Mesenchymal stem cell (in vitro differentiated cells and primary cell): ENCODE measurements around the gene BRCA1.
A peak's percentile ranks its signal among the peaks of the same experiment; 100 is the strongest.
"Not testable (repeated sequence)": the region's sequence is repeated elsewhere in the genome, so short reads cannot be mapped to it uniquely, and the experiment has no call there.

Experiments
- DNase-seq: peaks from one replicate; pipeline ENCODE4 v3.0.0-alpha.2; 2013
- H2AFZ ChIP-seq: one replicate; pipeline ENCODE4 v1.6.1; 2013; ENCODE audit warnings: low read depth, mild to moderate bottlenecking, control low read depth, inconsistent platforms, low read length, moderate library complexity
- H2AK5ac ChIP-seq: 2 replicates; pipeline ENCODE4 v1.6.1; 2013; ENCODE audit warnings: low read length, moderate library complexity, mild to moderate bottlenecking, inconsistent platforms; ENCODE audit not compliant: severe bottlenecking
- H2BK120ac ChIP-seq: one replicate; pipeline ENCODE4 v1.6.1; 2013; ENCODE audit warnings: low read depth, mild to moderate bottlenecking, inconsistent platforms, low read length, moderate library complexity
- H2BK12ac ChIP-seq, 2 experiments: one replicate each; pipeline ENCODE4 v1.6.1; 2013; ENCODE audit warnings: inconsistent platforms in 2 of 2, low read length in 2 of 2, mild to moderate bottlenecking in 2 of 2, moderate library complexity in 2 of 2, control low read depth in 1 of 2
- H2BK15ac ChIP-seq: one replicate; pipeline ENCODE4 v1.6.1; 2013; ENCODE audit warnings: mild to moderate bottlenecking, low read depth, inconsistent platforms; ENCODE audit not compliant: poor library complexity, severe bottlenecking
- H2BK5ac ChIP-seq: 2 replicates; pipeline ENCODE4 v1.6.1; 2013; ENCODE audit warnings: low read depth, mild to moderate bottlenecking, low read length, control low read depth, inconsistent platforms; ENCODE audit not compliant: poor library complexity, severe bottlenecking
- H3K14ac ChIP-seq, 2 experiments: one replicate each; pipeline ENCODE4 v1.6.1; 2013; ENCODE audit warnings: inconsistent platforms in 2 of 2, low read length in 2 of 2, control low read depth in 1 of 2, mild to moderate bottlenecking in 1 of 2, moderate library complexity in 1 of 2
- H3K18ac ChIP-seq, 2 experiments: one replicate each; pipeline ENCODE4 v1.6.1; 2013; ENCODE audit warnings: inconsistent platforms in 2 of 2, low read length in 2 of 2, control low read depth in 1 of 2, low read depth in 1 of 2, mild to moderate bottlenecking in 1 of 2
- H3K23ac ChIP-seq, 2 experiments: one replicate each; pipeline ENCODE4 v1.6.1; 2013; ENCODE audit warnings: inconsistent platforms in 2 of 2, low read length in 2 of 2, mild to moderate bottlenecking in 2 of 2, moderate library complexity in 2 of 2, control low read depth in 1 of 2
- H3K27ac ChIP-seq: 2 replicates; pipeline ENCODE4 v1.5.1; 2013; ENCODE audit warnings: mild to moderate bottlenecking, moderate library complexity, low read length, control low read depth, inconsistent platforms; ENCODE audit not compliant: poor library complexity, severe bottlenecking
- H3K27me3 ChIP-seq, 2 experiments: 2 replicates each; pipeline versions ENCODE4 v1.6.1 to v1.7.0; 2013; ENCODE audit warnings: low read length in 2 of 2, mild to moderate bottlenecking in 2 of 2, moderate library complexity in 2 of 2, control low read depth in 1 of 2, inconsistent platforms in 1 of 2; ENCODE audit not compliant: control insufficient read depth in 1 of 2, insufficient read depth in 1 of 2
- H3K36me3 ChIP-seq, 2 experiments: 2 replicates each; pipeline versions ENCODE4 v1.6.1 to v1.7.0; 2013; ENCODE audit warnings: low read length in 2 of 2, control low read depth in 1 of 2, inconsistent platforms in 1 of 2, low read depth in 1 of 2, mild to moderate bottlenecking in 1 of 2; ENCODE audit not compliant: insufficient read depth in 2 of 2, control insufficient read depth in 1 of 2
- H3K4ac ChIP-seq, 2 experiments: one replicate each; pipeline ENCODE4 v1.6.1; 2013; ENCODE audit warnings: inconsistent platforms in 2 of 2, low read length in 2 of 2, mild to moderate bottlenecking in 2 of 2, moderate library complexity in 2 of 2, control low read depth in 1 of 2, low read depth in 1 of 2
- H3K4me1 ChIP-seq: 2 replicates; pipeline ENCODE4 v1.6.1; 2013; ENCODE audit warnings: low read depth, low read length, control low read depth; ENCODE audit not compliant: control insufficient read depth, insufficient read depth
- H3K4me2 ChIP-seq: 2 replicates; pipeline ENCODE4 v1.6.1; 2013; ENCODE audit warnings: low read length, mild to moderate bottlenecking, inconsistent platforms; ENCODE audit not compliant: poor library complexity, severe bottlenecking
- H3K4me3 ChIP-seq, 2 experiments: 2 replicates each; pipeline versions ENCODE4 v1.5.1 to v1.7.0; 2013; ENCODE audit warnings: low read length in 2 of 2, mild to moderate bottlenecking in 2 of 2, control low read depth in 1 of 2, low read depth in 1 of 2; ENCODE audit not compliant: insufficient read depth in 1 of 2
- H3K79me1 ChIP-seq: replicated peaks from 2 replicates; pipeline ENCODE4 v1.6.1; 2013; ENCODE audit warnings: mild to moderate bottlenecking, control low read depth, low read length, inconsistent platforms; ENCODE audit not compliant: poor library complexity, severe bottlenecking
- H3K9ac ChIP-seq: 2 replicates; pipeline ENCODE4 v1.7.0; 2013; ENCODE audit warnings: mild to moderate bottlenecking, low read length, moderate library complexity
- H3K9me3 ChIP-seq: 2 replicates; pipeline ENCODE4 v1.7.0; 2013; ENCODE audit warnings: mild to moderate bottlenecking, low read length; ENCODE audit not compliant: control insufficient read depth
- H4K8ac ChIP-seq: one replicate; pipeline ENCODE4 v1.6.1; 2013; ENCODE audit warnings: inconsistent platforms, mild to moderate bottlenecking, low read length, moderate library complexity
- H4K91ac ChIP-seq: one replicate; pipeline ENCODE4 v1.6.1; 2013; ENCODE audit warnings: mild to moderate bottlenecking, low read length, inconsistent platforms
- WGBS: methylation state at CpG from one replicate; pipeline ENCODE4 v1.1.7; 2013; ENCODE audit warnings: mixed read lengths; 5-methylcytosine and 5-hydroxymethylcytosine counted together

Gene BRCA1

GRCh38 chr17:43170140-43170765, 45.1 kb upstream of the BRCA1 start:
- no peak overlapping the region for H2BK5ac ChIP-seq
- under 1% methylated on average over 26 of the region's 27 CpGs for WGBS
- no peak overlapping the region for H2BK15ac ChIP-seq
- peak overlapping the region; percentile 76 to 92 for H3K18ac ChIP-seq
- H2BK12ac ChIP-seq = peak overlapping the region in 1 of 2 experiments; percentile 6
- H4K91ac ChIP-seq = no peak overlapping the region
- DNase-seq = peak; percentile 99
- no peak overlapping the region for H2AK5ac ChIP-seq
- H3K4me3 ChIP-seq = peak overlapping the region; percentile 88 to 92
- no peak overlapping the region for H3K14ac ChIP-seq
- H3K9ac ChIP-seq = peak overlapping the region; percentile 99
- H3K9me3 ChIP-seq = no peaks in the 10 kb centered on the region
- no peaks in the 10 kb centered on the region for H3K27me3 ChIP-seq
- H4K8ac ChIP-seq = peak overlapping the region; percentile 83
- H2BK120ac ChIP-seq = no peak overlapping the region
- no peak overlapping the region for H3K23ac ChIP-seq
- peaks cover 11% of the 10 kb centered on the region for H3K79me1 ChIP-seq
- H3K4ac ChIP-seq = peak overlapping the region; percentile 27 to 99
- H3K27ac ChIP-seq = peak overlapping the region; percentile 96
- peaks cover 4% of the 10 kb centered on the region in 2 experiments for H3K36me3 ChIP-seq
- H3K4me1 ChIP-seq = peaks cover 11% of the 10 kb centered on the region
- H2AFZ ChIP-seq = peak overlapping the region; percentile 97
- H3K4me2 ChIP-seq = peak overlapping the region; percentile 98

- Histone ChIP-seq H2BK15ac (no peak overlapping the region), H3K36me3 (peaks cover 3 to 4% of the 10 kb centered on the region in 2 experiments)
- WGBS = under 1% methylated on average over 29 of the region's 29 CpGs
These were observed 44.5 kb upstream of the BRCA1 start for GRCh38 chr17:43169561-43170139.

GRCh38 chr17:43165971-43166370, 40.8 kb upstream of the BRCA1 start:
- H3K23ac ChIP-seq = not testable (repeated sequence)

More at GRCh38 chr17:43169561-43170139, 44.5 kb upstream of the BRCA1 start:
- peak overlapping the region in 1 of 2 experiments; percentile 6 for H2BK12ac ChIP-seq
- no peaks in the 10 kb centered on the region for H3K9me3 ChIP-seq
- H3K4me3 ChIP-seq = peak overlapping the region; percentile 88 to 92
- H3K27ac ChIP-seq = peak overlapping the region; percentile 34
- H3K14ac ChIP-seq = no peak overlapping the region
- H3K4ac ChIP-seq = no peak overlapping the region
- peak overlapping the region in 1 of 2 experiments; percentile 85 for H3K18ac ChIP-seq
- H4K91ac ChIP-seq = peak overlapping the region; percentile 34
- no peak overlapping the region for H2BK5ac ChIP-seq
- H2AFZ ChIP-seq = peak overlapping the region; percentile 97
- no peak overlapping the region for H2BK120ac ChIP-seq
- H3K4me1 ChIP-seq = peaks cover 11% of the 10 kb centered on the region
- H3K27me3 ChIP-seq = no peaks in the 10 kb centered on the region
- no peak overlapping the region for H2AK5ac ChIP-seq
- peak overlapping the region in 1 of 2 experiments; percentile 70 for H3K23ac ChIP-seq
- peak overlapping the region; percentile 52 for H4K8ac ChIP-seq
- DNase-seq = peak; percentile 82
- peak overlapping the region; percentile 99 for H3K9ac ChIP-seq
- peaks cover 11% of the 10 kb centered on the region for H3K79me1 ChIP-seq
- H3K4me2 ChIP-seq = peak overlapping the region; percentile 98

GRCh38 chr17:43159957-43160356, 34.8 kb upstream of the BRCA1 start:
- H3K79me1 ChIP-seq, H3K4ac ChIP-seq, H3K4me2 ChIP-seq, H3K4me1 ChIP-seq, H2BK5ac ChIP-seq, H2AFZ ChIP-seq, H3K27me3 ChIP-seq, H3K4me3 ChIP-seq, H2BK15ac ChIP-seq, H3K14ac ChIP-seq, DNase-seq, H2BK12ac ChIP-seq, H2BK120ac ChIP-seq, H3K9me3 ChIP-seq, H3K9ac ChIP-seq, H3K23ac ChIP-seq, H3K27ac ChIP-seq, H4K8ac ChIP-seq, H3K18ac ChIP-seq, H4K91ac ChIP-seq, H2AK5ac ChIP-seq: not testable (repeated sequence)
- H3K36me3 ChIP-seq = peaks cover 4 to 25% of the 10 kb centered on the region in 2 experiments
- 96% methylated on average over 5 of the region's 8 CpGs for WGBS

More at GRCh38 chr17:43165971-43166370, 40.8 kb upstream of the BRCA1 start:
- not testable (repeated sequence) for H3K4ac ChIP-seq, H4K8ac ChIP-seq, H3K27me3 ChIP-seq, H2AFZ ChIP-seq, H2BK15ac ChIP-seq, H3K4me1 ChIP-seq, H3K27ac ChIP-seq, H2BK120ac ChIP-seq, H3K18ac ChIP-seq, H2BK5ac ChIP-seq, H3K9me3 ChIP-seq, H2BK12ac ChIP-seq, H3K4me3 ChIP-seq, H4K91ac ChIP-seq, DNase-seq, H2AK5ac ChIP-seq, H3K14ac ChIP-seq, H3K4me2 ChIP-seq, H3K9ac ChIP-seq
- Histone ChIP-seq H3K79me1 (peaks cover 11% of the 10 kb centered on the region), H3K36me3 (peaks cover 4 to 11% of the 10 kb centered on the region in 2 experiments)
